NK-92 (cell line): ENCODE measurements around the gene AGRN.
"Not testable (repeated sequence)": the region's sequence is repeated elsewhere in the genome, so short reads cannot be mapped to it uniquely, and the experiment has no call there.

Experiments
- DNase-seq: peaks from one replicate; lab custom pipeline; 2025; ENCODE audit not compliant: unreplicated experiment; lab: John Stamatoyannopoulos, UW

AGRN gene

GRCh38 chr1:1090424-1091343 lies 70.8 kb downstream of the AGRN start:
- no peak for DNase-seq

GRCh38 chr1:1091344-1092148 lies 71.6 kb downstream of the AGRN start:
- no peak for DNase-seq

- no peak for DNase-seq
Observed at GRCh38 chr1:1092149-1092855, 72.4 kb downstream of the AGRN start.

- DNase-seq, result no peak
Observed at GRCh38 chr1:1092894-1093609, 73.1 kb downstream of the AGRN start.

GRCh38 chr1:1093610-1093943 lies 73.7 kb downstream of the AGRN start:
- no peak for DNase-seq

GRCh38 chr1:1094981-1095380 lies 75.1 kb downstream of the AGRN start:
- DNase-seq, result no peak

GRCh38 chr1:1096136-1096535 lies 76.2 kb downstream of the AGRN start:
- DNase-seq, result not testable (repeated sequence)

GRCh38 chr1:1098681-1099421 lies 78.9 kb downstream of the AGRN start:
- no peak for DNase-seq

- no peak for DNase-seq
Observed at GRCh38 chr1:1099506-1100183, 79.7 kb downstream of the AGRN start.

- no peak for DNase-seq
Observed at GRCh38 chr1:1100296-1100695, 80.4 kb downstream of the AGRN start.

GRCh38 chr1:1101503-1101902 lies 81.6 kb downstream of the AGRN start:
- DNase-seq, result no peak

- not testable (repeated sequence) for DNase-seq
Observed at GRCh38 chr1:1104152-1104551, 84.2 kb downstream of the AGRN start.
